GM23248 (cell line): ENCODE results near the gene RXYLT1.

Experiments
- EZH2 ChIP-seq: fragments of 200-600 bp; sonication (generic); IDR thresholded peaks from 2 replicates; pipeline ENCODE4 v1.6.1; 2018; ENCODE audit warnings: antibody characterized with exemption, mild to moderate bottlenecking; ENCODE audit not compliant: insufficient read depth, poor library complexity, severe bottlenecking
- EZH2phosphoT487 ChIP-seq: fragments of 200-600 bp; sonication (generic); IDR thresholded peaks from 2 replicates; pipeline ENCODE4 v1.6.1; 2018; ENCODE audit warnings: antibody characterized with exemption, moderate library complexity, mild to moderate bottlenecking, low read depth; ENCODE audit not compliant: insufficient read depth

DNA sequence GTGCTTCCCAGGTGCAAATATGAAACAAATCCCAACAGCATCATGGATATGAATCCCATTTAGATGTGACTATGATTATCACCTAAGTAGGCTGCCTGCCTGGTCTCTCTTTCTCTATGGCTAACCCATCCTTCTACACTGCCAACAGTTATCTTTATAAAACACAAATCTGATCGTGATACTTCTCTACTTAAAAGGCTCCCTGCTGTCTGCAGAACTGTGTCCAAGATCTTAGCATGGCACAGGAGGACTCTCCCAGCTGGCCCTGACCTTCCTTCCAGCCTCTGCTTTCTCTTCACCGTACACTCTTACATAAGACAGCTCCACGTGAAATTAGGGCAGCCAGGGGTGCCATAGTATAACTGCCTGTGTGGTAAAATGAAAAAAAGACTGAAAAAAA, 61.3 kb downstream of the RXYLT1 start:
- TF ChIP-seq EZH2phosphoT487 (no peak), EZH2 (no peak)
